GM18526 (cell line): ENCODE measurements around the gene ARHGEF19.

Experiments used
- POLR2A ChIP-seq: IDR thresholded peaks from 3 replicates; pipeline ENCODE4 v1.6.1; 2011; ENCODE audit not compliant: insufficient read length; ENCODE audit errors: extremely low read depth

Gene ARHGEF19

GRCh38 chr1:16183765-16184556 is 28.5 kb downstream of the ARHGEF19 start:
- no peak for TF ChIP-seq POLR2A

- no peak for TF ChIP-seq POLR2A
Measured at GRCh38 chr1:16183179-16183578, 29.3 kb downstream of the ARHGEF19 start.

GRCh38 chr1:16181887-16182719 is 30.3 kb downstream of the ARHGEF19 start:
- TF ChIP-seq POLR2A, result no peak

GRCh38 chr1:16180291-16180824 is 32.1 kb downstream of the ARHGEF19 start:
- no peak for TF ChIP-seq POLR2A

- TF ChIP-seq POLR2A, result no peak
Measured at GRCh38 chr1:16178596-16179497, 33.6 kb downstream of the ARHGEF19 start.

GRCh38 chr1:16177306-16177705 is 35.1 kb downstream of the ARHGEF19 start:
- no peak for TF ChIP-seq POLR2A

GRCh38 chr1:16176653-16177052 is 35.8 kb downstream of the ARHGEF19 start:
- TF ChIP-seq POLR2A, result no peak

- no peak for TF ChIP-seq POLR2A
Measured at GRCh38 chr1:16175610-16176553, 36.6 kb downstream of the ARHGEF19 start.

- no peak for TF ChIP-seq POLR2A
Measured at GRCh38 chr1:16174886-16175598, 37.4 kb downstream of the ARHGEF19 start.

GRCh38 chr1:16174261-16174868 is 38.1 kb downstream of the ARHGEF19 start:
- TF ChIP-seq POLR2A, result no peak

- TF ChIP-seq POLR2A, result no peak
Measured at GRCh38 chr1:16173447-16174260, 38.8 kb downstream of the ARHGEF19 start.

- TF ChIP-seq POLR2A, result no peak
Measured at GRCh38 chr1:16172964-16173446, 39.4 kb downstream of the ARHGEF19 start.
